Measurements from ENCODE around the gene DYNC1LI2. TPM values are rescaled to one million over a fixed set of nuclear protein-coding genes. Genes with fewer than 3 reads are reported as not detected.

Gene DYNC1LI2
- total and polyA plus RNA-seq, 2 of the 8 experiments (the other 6 are each of a cell fraction or from before 2014, with no cell fraction given): 35.0 to 70.8 TPM

DNA sequence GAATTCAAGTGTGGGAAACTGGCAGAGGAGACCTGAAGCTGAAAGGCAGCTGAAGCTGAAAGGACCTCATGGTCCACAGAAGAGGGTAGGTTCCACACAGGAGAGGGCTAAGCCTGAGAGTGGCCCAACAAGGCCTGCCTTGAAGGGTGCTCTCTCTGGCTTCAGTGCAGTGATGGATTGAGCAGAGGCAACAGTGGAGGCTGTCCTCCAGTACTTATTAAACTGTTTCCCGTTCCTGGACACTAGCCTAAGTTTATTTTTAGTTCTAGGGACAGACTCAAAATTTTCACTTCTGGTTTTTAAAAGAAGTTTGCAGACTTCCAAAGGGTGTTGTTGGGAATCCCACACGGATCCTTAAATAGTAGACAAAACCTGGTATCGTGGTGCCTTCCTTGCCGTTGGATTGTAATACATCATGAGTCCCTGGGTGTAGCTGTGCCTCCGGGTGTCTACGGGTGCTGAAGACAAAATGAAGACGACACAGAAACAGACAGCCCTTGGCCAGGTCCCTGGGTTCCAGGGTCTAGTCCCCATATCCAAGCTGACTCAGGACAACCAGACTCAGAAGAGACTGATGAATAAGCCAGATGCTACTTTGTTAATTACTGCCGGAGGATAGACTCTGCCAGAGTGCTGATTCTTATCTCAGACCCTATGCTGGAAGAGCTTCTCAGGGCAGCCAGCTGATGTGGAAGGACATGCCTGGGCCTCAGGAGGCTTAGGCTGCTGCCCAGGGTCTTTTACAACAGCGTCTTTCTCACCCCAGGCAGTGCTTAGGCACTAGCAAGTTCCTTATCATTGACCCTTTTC, 47.8 kb downstream of the DYNC1LI2 start (continued):
- no peak for TF ChIP-seq CHD7 (IDR thresholded peaks at IDR 0.05; ENCODE audit: insufficient replicate concordance, low read length)
- TF ChIP-seq, protein P1, sequence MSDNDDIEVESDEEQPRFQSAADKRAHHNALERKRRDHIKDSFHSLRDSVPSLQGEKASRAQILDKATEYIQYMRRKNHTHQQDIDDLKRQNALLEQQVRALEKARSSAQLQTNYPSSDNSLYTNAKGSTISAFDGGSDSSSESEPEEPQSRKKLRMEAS (IDR thresholded peaks at IDR 0.05): no peak
- no peak for TF ChIP-seq FOSL1 (IDR thresholded peaks at IDR 0.05; ENCODE audit: insufficient read depth, low read depth, low read length)
- TF ChIP-seq, protein P2, sequence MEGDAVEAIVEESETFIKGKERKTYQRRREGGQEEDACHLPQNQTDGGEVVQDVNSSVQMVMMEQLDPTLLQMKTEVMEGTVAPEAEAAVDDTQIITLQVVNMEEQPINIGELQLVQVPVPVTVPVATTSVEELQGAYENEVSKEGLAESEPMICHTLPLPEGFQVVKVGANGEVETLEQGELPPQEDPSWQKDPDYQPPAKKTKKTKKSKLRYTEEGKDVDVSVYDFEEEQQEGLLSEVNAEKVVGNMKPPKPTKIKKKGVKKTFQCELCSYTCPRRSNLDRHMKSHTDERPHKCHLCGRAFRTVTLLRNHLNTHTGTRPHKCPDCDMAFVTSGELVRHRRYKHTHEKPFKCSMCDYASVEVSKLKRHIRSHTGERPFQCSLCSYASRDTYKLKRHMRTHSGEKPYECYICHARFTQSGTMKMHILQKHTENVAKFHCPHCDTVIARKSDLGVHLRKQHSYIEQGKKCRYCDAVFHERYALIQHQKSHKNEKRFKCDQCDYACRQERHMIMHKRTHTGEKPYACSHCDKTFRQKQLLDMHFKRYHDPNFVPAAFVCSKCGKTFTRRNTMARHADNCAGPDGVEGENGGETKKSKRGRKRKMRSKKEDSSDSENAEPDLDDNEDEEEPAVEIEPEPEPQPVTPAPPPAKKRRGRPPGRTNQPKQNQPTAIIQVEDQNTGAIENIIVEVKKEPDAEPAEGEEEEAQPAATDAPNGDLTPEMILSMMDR (IDR thresholded peaks at IDR 0.05; ENCODE audit: control extremely low read depth in 1 of 3, insufficient read depth in 1 of 3, low read depth in 1 of 3, low read length in 3 of 3): no peak
- TF ChIP-seq EGR1 (IDR thresholded peaks at IDR 0.05; ENCODE audit: borderline replicate concordance, low read depth, low read length): no peak
- TF ChIP-seq MAFK (IDR thresholded peaks at IDR 0.05; ENCODE audit: low read depth, low read length): no peak
